Stimulated activated CD8-positive, alpha-beta memory T cell treated with anti-CD3 and anti-CD28 coated beads, Interleukin-12 subunit alpha, Interleukin-12 subunit beta, amount 100 ng/mL, for 24 hours (primary cell): ENCODE data around the gene SLC17A6.

Source experiments
- DNase-seq: peaks from one replicate; pipeline ENCODE4 v3.0.0-alpha.2; 2020; ENCODE audit errors: extremely low read depth

Gene SLC17A6

GRCh38 chr11:22337596-22338485 lies at the start of gene SLC17A6:
SLC17A6 (plus strand) TSS chr11:22338381; CDS start chr11:22338534, 153 bp downstream.
- DNase-seq = no peak

GRCh38 chr11:22302368-22302767 lies 35.8 kb upstream of the SLC17A6 start:
- no peak for DNase-seq

DNA sequence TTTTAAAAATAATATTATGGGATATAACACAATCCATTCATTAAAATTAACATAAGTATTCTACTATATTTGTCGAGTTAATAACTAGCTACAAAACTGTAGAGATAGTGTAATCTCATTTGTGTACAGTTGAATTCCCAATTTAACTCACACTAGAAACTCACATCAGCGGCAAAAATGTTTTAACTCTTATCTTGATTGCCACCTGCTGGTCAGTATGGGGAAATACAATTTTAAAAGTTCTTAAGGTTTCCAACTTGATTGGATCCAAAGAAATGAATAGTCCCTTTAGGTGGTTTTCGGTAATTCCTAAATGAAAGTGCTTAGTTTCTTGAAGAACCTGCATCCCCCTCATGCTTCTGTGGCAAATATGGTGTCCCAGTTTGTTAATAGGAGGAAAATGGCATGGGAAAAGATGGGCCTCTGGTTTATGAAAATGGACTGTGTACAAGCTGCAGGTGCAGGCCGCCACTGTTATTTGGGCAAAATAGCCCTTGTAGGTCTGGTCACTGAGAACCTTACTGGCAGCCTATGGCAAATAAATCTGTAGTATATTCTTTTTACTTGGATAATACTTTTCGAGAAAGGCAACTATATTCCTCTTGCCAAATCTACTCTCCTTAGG lies 33.7 kb upstream of the SLC17A6 start:
- no peak for DNase-seq

DNA sequence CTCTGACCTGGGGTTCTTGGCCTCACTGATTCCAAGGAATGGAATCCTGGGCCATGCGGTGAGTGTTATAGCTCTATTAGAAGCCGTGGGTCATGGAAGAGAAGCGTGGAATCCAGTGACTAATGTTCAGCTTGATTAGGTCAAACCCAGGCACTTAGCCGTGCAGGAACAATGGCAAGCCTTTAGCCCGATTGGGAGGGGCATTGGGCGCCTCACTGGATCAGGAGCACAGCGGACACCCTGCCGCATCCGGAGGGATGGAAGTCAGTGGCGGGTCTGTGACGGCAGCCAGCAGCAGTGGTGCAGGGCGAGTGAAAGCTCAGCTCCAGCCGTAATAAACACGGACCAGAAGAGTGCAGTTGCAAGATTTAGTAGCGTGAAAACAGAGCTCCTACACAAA lies 20.5 kb upstream of the SLC17A6 start:
- no peak for DNase-seq

- no peak for DNase-seq
Measured at GRCh38 chr11:22331771-22332170, 6.4 kb upstream of the SLC17A6 start.

GRCh38 chr11:22336587-22336986 lies 1.6 kb upstream of the SLC17A6 start:
- DNase-seq = no peak

- DNase-seq = no peak
Measured at GRCh38 chr11:22339611-22340010, 1.4 kb downstream of the SLC17A6 start.

DNA sequence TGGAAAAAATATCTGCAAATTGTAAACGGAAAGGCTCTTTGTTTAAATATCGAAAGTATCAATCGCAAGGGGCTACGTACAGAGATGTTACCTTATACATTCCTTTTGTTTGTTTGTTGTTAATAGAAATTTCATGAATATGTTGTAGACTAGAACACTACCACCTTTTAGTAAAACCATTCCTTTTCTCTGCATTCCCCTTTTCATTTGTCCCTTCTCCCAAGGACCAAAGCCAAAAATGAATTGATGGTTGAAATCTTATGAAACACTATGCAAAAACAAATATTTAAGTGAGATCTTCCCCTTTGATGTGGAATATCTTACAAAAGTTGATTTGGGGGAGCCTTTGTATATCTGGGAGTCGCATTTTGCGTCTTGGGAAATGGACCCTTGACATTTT lies 2.1 kb downstream of the SLC17A6 start:
- DNase-seq = no peak

GRCh38 chr11:22340701-22341587 lies 2.8 kb downstream of the SLC17A6 start:
- no peak for DNase-seq

- DNase-seq = no peak
Measured at GRCh38 chr11:22341588-22341931, 3.4 kb downstream of the SLC17A6 start.

DNA sequence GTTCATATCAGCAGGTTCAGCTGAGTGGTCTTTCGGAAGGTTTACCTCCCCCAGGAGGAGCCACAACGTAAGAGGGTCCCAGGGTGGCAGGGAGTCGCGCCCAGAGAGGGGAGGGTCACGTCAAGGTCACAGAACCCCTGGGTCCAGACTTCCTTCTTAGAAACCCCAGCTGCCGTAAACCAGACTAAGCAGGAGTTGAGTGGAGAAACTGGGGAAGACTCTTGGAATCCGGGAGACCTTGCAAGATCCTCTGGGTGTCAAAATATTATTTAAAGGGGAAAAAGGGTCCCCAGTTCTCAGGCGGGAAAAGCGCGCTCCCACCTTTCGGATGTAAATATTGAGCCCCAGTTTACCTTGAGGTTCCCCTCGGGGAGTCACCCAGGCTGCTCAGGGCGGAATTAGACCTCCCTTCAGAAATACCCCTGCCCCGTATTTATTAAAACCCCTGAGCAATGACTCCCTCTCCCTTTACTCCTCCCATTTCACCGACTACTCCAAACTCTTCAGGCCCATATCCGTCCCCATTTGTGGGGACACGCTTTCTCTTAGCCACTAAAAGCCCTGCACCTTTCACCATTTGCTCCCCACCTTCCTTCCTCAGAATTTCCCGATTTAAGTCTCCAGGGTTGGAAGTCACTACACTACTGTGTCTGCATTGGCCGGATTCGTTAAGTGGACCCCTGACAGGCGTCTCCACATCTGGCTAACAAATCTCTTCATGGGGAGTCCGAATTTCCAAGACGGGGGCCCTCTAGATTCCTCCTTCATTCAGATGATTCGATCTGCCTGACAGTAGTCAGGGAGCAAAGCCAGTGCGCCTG lies 4.2 kb downstream of the SLC17A6 start:
- no peak for DNase-seq

- no peak for DNase-seq
Measured at GRCh38 chr11:22343032-22343324, 4.8 kb downstream of the SLC17A6 start.

- no peak for DNase-seq
Measured at GRCh38 chr11:22343371-22344032, 5.3 kb downstream of the SLC17A6 start.

GRCh38 chr11:22344081-22344480 lies 5.9 kb downstream of the SLC17A6 start:
- no peak for DNase-seq

- no peak for DNase-seq
Measured at GRCh38 chr11:22346282-22346681, 8.1 kb downstream of the SLC17A6 start.

- no peak for DNase-seq
Measured at GRCh38 chr11:22347857-22348487, 9.8 kb downstream of the SLC17A6 start.

DNA sequence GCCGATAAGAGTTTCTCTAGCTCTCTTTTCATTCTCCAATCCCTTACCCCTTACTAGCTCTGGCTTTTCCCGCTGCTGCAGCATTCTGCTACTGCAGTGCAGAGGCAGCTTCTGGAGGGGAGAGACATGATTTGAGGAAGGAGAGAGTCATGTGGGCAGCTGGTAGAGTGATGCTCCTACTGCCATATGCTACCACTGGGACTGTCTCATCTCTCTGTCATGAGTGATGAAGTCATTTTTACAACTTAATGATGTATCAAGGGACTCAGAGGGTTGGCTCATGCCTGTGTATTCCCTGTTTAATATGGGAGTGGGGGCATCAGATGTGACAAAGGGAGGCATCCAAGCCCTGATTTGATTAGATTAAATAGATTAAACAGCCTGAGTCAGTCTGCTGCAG lies 11.3 kb downstream of the SLC17A6 start:
- no peak for DNase-seq

GRCh38 chr11:22359295-22359694 lies 21.1 kb downstream of the SLC17A6 start:
- DNase-seq = no peak

DNA sequence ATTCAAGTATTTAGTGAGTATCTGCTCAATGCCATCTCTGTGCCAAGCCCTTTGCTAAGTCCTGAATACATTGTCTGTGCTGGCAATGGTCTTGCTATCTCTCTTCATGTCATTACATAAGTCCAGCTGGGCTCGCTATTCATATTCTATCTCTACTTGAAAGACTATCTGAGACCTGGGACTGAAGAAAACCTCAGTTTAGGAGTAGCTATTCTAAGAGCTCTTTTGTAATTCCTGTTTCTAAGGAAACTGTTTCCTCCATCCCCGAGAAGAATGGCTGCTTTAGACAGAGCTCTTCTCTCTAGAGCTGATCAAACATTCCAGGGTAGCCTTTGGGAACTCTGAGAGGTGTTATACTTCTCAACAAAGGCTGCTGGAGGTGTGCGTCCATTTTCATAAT lies 33.0 kb downstream of the SLC17A6 start:
- no peak for DNase-seq

- no peak for DNase-seq
Measured at GRCh38 chr11:22387126-22387525, 48.9 kb downstream of the SLC17A6 start.
